Epithelial cell of proximal tubule (primary cell): ENCODE measurements around the gene USP12. TPM values are rescaled to one million over a fixed set of nuclear protein-coding genes. Genes with fewer than 3 reads are reported as not detected.

Experiments
- DNase-seq: peaks from one replicate; pipeline ENCODE4 v3.0.0-alpha.2; 2011; ENCODE audit warnings: low read depth
- H3K4me3 ChIP-seq: 2 replicates; pipeline ENCODE4 v1.5.1; 2011; ENCODE audit warnings: low read depth, mild to moderate bottlenecking, low read length
- total RNA-seq: library from RNA; depleted of rRNA; stranded (reverse); fragments of >200 nt; gene quantifications from 2 replicates; pipeline ENCODE4 v1.2.3, GENCODE V29; 2015
- TF ChIP-seq, protein P1 (sequence below): conservative IDR thresholded peaks from 2 replicates; pipeline ENCODE4 v1.5.1; 2012; ENCODE audit warnings: low read depth, mild to moderate bottlenecking, low read length

USP12 gene
- total RNA-seq, 1 donor from 2014 or later, result 14.1 TPM

DNA sequence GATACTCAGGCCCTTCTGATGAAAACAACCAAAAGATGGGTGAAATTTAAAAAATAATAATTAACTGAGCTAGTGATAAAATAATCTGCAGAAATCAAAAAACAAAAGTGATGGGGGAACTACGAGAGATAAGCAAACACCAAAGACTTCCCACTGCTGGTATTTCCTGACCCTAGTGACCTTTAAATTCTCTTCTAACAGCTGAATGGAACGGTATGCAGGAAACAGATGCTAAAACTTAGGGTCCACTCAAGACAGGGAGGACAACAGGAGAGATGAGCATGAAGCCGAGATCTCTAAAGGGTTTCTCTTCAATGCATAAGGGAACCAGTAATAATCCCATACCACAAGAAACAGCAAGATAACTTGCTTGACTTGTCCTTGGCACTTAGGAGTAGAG lies 50.8 kb downstream of the USP12 start:
- no peak for DNase-seq
- no peak overlapping the region for H3K4me3 ChIP-seq
- TF ChIP-seq, protein P1, sequence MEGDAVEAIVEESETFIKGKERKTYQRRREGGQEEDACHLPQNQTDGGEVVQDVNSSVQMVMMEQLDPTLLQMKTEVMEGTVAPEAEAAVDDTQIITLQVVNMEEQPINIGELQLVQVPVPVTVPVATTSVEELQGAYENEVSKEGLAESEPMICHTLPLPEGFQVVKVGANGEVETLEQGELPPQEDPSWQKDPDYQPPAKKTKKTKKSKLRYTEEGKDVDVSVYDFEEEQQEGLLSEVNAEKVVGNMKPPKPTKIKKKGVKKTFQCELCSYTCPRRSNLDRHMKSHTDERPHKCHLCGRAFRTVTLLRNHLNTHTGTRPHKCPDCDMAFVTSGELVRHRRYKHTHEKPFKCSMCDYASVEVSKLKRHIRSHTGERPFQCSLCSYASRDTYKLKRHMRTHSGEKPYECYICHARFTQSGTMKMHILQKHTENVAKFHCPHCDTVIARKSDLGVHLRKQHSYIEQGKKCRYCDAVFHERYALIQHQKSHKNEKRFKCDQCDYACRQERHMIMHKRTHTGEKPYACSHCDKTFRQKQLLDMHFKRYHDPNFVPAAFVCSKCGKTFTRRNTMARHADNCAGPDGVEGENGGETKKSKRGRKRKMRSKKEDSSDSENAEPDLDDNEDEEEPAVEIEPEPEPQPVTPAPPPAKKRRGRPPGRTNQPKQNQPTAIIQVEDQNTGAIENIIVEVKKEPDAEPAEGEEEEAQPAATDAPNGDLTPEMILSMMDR, result no peak

DNA sequence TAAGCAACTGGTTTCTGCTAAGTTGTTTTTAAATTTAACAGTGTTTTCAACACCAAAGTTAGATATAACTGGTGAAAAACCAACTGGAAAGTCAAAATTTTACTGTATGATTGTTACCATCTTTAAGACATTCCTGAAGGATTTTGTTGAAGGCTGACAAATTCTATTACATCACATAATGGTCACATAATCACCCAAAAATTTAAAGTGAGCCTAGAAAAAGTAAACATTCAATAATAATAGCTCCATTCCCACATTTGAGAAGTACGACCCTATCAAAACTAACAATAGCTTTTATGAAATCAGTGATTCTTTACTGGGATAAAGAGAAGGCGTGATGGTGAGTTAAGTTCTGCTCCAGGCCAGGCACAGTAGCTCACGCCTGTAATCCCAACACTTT lies 51.6 kb downstream of the USP12 start:
- no peak for DNase-seq
- TF ChIP-seq, protein P1, result no peak
- no peak overlapping the region for H3K4me3 ChIP-seq

DNA sequence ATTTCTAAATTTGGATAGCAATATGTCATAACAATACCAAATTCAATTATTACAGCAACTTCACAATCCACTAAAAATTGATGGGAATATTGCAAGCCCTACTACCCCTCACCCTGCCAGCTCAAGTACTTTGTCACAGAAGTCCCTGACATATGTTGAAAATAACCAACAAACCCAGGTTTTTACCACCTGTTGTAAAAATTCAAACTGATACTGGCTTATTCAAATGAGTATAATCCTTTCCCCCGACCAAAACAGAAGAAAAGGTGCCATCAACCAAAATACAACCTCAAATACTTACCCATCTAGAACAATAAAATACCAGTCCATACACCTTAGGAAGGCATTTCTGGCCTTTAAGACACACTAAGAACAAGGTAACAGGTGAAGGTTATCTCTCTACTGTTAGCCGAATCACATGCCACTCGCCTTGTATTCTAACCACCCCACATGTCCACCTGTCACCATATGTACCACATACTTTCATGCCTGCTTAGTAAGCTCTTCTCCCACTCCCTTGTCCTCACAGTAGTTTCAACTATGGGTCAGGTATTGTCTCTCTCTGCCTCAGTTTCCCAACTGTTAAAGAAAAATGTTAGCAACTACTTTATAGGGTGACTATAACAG lies 53.1 kb downstream of the USP12 start:
- DNase-seq, result no peak
- TF ChIP-seq, protein P1, result no peak
- no peak overlapping the region for H3K4me3 ChIP-seq

DNA sequence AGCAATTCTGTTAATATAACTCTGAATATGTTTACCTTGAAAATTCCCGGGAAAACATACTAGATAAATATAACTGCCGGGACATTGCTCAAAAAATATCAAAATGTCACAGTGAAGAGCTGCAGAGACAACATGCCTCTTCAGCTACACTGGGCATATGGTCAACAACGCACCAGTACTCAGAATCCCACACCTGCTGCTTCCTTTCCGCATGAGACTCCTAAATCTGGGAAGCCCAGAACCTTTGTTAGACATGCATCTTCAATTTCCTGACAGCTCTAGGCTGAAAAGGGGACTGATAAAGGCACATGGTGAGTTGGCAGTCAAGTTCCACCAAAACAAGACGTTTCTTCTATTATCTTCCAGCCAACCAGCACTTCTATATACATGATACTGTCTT lies 53.7 kb downstream of the USP12 start:
- DNase-seq, result no peak
- TF ChIP-seq, protein P1, result no peak
- no peak overlapping the region for H3K4me3 ChIP-seq

DNA sequence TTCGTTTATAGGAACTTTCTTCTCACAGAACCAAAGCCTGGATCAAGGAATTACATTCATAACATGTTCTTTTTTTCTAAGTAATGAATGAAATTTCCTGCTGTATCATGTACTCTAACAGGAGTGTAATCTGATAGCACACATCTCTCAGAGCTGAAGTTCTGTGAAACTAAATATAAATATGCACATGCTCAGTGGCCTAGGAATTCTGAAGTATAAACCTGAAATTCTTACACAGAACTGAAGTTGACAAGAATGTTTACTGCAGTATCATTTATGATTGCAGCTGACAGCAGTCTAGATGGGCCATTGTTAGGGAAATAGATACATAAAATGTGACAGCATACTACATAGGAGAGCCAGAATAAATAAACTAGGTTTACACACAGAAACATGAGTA lies 54.5 kb downstream of the USP12 start:
- DNase-seq, result no peak
- TF ChIP-seq, protein P1, result no peak

DNA sequence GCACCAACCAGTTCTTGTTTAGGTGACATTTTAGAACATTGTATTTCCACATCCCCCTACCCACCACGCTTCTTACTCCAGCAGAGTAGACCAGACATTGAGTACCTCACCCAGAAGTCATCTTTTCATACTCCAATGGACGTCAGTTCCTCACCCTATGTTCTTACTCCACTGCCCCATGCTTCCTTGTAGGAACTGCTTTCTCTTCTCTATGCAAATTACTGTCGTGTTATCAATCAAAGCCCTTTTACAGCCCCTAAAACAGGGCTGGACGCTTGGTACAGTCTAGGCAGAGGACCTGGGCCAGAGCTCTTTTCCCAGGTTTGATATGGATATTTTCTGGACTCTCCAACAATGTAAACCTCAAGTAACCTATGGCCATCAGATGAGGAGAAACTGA lies 58.2 kb downstream of the USP12 start:
- TF ChIP-seq, protein P1, result no peak
- no peak overlapping the region for H3K4me3 ChIP-seq
- DNase-seq, result no peak

More for the DNA sequence above, 54.5 kb downstream of the USP12 start:
- no peak overlapping the region for H3K4me3 ChIP-seq

DNA sequence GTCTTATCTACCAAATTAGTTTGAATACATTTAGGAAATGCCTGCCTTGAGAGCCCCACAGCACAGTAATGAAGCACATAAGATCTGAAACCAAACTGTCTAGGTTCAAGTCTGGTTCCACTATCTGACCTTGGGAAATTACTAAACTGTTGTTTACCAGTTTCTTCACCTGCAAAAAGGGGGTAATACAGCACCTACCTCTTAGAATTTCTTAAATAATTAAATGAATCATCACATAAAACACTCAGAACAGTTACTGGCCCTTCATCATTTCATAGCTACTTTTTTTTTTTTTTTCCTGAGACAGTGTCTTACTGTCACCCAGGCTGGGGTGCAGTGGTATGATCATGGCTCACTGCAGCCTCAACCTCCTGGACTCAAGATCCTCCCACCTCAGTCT lies 59.6 kb downstream of the USP12 start:
- TF ChIP-seq, protein P1, result no peak
- no peak for DNase-seq
- no peak overlapping the region for H3K4me3 ChIP-seq
